Right atrium auricular region (tissue), 2 donors: ENCODE data around the gene AOPEP. TPM values are rescaled to one million over a fixed set of nuclear protein-coding genes. Genes with fewer than 3 reads are reported as not detected.

ENCODE experiments used
- DNase-seq: peaks from one replicate; pipeline ENCODE4 v3.0.0-alpha.2; 2019; ENCODE audit warnings: low spot score
- H3K27ac ChIP-seq, 2 donors: fragments of 200-600 bp; sonication (generic); 1 replicate in 1 of 2; 2 replicates in 1 of 2; pipeline ENCODE4 v1.5.1; 2016 to 2019
- H3K27me3 ChIP-seq, 2 donors: fragments of 200-600 bp; sonication (generic); one replicate each; pipeline versions ENCODE4 v1.5.1 to v1.6.0; 2017 to 2019
- H3K36me3 ChIP-seq: fragments of 200-600 bp; sonication (generic); one replicate; pipeline ENCODE4 v1.5.1; 2016
- H3K4me1 ChIP-seq, 2 donors: fragments of 200-600 bp; sonication (generic); one replicate each; pipeline versions ENCODE4 v1.5.1 to v1.6.0; 2017 to 2019
- H3K4me3 ChIP-seq, 2 donors: fragments of 200-600 bp; sonication (generic); 1 replicate in 1 of 2; 2 replicates in 1 of 2; pipeline ENCODE4 v1.5.1; 2017 to 2019; ENCODE audit warnings: mild to moderate bottlenecking in 1 of 2, moderate library complexity in 1 of 2
- H3K9me3 ChIP-seq, 2 donors: fragments of 200-600 bp; sonication (generic); one replicate each; pipeline ENCODE4 v1.5.1; 2019
- CTCF ChIP-seq, 2 donors: fragments of 200-600 bp; sonication (generic); IDR thresholded peaks; one replicate each; pipeline ENCODE4 v1.5.1; 2019; ENCODE audit warnings: antibody characterized with exemption in 2 of 2
- total RNA-seq, 2 donors: library from RNA; depleted of rRNA; stranded (reverse); fragments of >200 nt; gene quantifications; one replicate each; pipeline ENCODE4 v1.1.0, GENCODE V29; 2016

Gene AOPEP
- total RNA-seq, 2 donors from 2014 or later: 262 to 314 TPM

DNA sequence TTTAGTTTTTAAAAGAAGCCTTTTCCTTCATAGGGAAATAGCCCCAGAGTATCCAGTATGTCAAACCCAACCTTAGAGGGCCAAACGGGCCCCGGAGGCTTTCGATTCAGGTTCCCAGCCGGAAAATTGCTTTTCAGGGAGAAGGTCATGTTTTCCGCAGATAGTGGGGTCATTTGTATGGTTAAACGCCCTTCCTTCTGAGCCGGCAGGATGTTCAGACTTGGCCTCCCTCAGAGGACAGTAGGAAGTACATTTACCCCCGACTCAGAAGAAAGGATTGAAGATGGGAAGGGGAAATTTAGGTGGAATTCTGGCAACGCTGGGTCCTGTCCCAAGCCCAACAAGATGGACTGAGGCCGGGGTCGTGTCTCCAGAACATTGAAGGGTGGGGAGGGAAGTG lies 195.2 kb downstream of the AOPEP start:
- Histone ChIP-seq H3K27ac (peak overlapping the region; percentile 71 to 85), H3K4me3 (no peak overlapping the region), H3K9me3 (no peaks in the 10 kb centered on the region), H3K4me1 (peaks cover 0 to 54% of the 10 kb centered on the region in 2 donors), H3K36me3 (no peaks in the 10 kb centered on the region), H3K27me3 (no peaks in the 10 kb centered on the region)
- no peak for DNase-seq
- no peak for TF ChIP-seq CTCF (IDR thresholded peaks at IDR 0.05)

- Histone ChIP-seq H3K27me3 (no peaks in the 10 kb centered on the region), H3K4me3 (no peak overlapping the region), H3K27ac (peak overlapping the region; percentile 71 to 85), H3K36me3 (no peaks in the 10 kb centered on the region), H3K9me3 (no peaks in the 10 kb centered on the region), H3K4me1 (peaks cover 0 to 54% of the 10 kb centered on the region in 2 donors)
- TF ChIP-seq CTCF (IDR thresholded peaks at IDR 0.05): no peak
- DNase-seq: peak; percentile 75
These were observed 195.7 kb downstream of the AOPEP start for GRCh38 chr9:94922098-94922607.

DNA sequence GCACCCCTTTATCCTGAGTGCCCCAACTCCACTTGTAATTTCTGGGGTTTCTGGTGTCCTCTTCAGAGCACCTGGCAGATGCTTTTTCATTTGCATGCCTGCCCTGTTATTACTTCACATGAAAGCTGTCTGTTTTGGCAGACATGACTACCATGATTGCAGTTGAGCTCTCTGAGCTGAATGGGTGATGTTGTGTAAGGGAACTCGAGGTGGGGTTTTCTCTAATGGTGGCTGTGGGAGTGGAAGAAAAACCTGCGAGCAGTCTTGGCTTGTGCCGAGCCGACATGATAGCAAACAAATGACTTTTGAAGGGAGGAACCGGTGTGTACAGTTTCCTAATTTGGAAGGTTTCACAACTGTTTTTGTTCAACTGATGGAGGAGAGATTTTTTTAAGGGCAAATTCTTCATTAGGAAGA lies 196.2 kb downstream of the AOPEP start:
- no peaks in the 10 kb centered on the region for H3K27me3 ChIP-seq
- H3K36me3 ChIP-seq: no peaks in the 10 kb centered on the region
- H3K4me1 ChIP-seq: peaks cover 0 to 54% of the 10 kb centered on the region in 2 donors
- TF ChIP-seq CTCF (IDR thresholded peaks at IDR 0.05): no peak
- H3K27ac ChIP-seq: peak overlapping the region; percentile 71 to 85
- DNase-seq: peak; percentile 78
- no peaks in the 10 kb centered on the region for H3K9me3 ChIP-seq
- H3K4me3 ChIP-seq: no peak overlapping the region

DNA sequence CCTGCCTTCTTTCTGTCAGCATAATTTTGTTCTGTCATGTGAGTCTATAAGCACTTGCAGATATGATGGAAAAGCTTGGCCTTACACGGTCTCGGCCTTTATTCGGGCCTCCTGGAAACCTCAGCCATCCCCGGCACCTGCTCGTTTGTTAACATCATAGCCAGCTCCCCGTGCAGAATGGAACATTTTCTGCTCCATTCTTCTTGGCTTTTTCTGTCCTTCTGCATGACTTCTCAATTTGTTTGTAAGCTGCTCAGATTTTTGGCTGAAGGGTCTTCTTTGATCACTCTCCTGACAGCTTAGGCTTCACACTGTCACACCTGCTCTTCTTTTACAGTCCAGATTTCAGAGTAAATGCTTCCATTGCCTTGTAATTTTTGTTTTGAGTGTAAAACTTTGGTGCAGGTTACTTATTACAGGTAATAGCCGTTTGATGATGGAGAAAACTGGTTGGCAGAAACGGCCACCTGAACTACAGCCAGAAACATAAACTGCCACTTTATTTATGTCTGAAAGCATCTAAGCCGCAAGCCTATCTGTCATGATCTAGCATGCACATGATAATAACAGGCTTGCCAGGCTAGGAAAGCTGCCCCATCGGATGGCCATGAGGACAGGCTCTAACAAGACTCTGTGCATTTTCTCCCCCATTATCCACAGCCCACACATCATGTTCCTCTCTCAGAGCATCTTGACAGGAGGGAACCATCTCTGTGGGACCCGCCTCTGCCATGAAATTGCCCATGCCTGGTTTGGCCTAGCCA lies 197.0 kb downstream of the AOPEP start:
- TF ChIP-seq CTCF (IDR thresholded peaks at IDR 0.05): no peak
- Histone ChIP-seq H3K4me3 (no peak overlapping the region), H3K27ac (peak overlapping the region; percentile 71 to 85), H3K4me1 (peaks cover 0 to 54% of the 10 kb centered on the region in 2 donors), H3K9me3 (no peaks in the 10 kb centered on the region), H3K36me3 (no peaks in the 10 kb centered on the region), H3K27me3 (no peaks in the 10 kb centered on the region)
- DNase-seq: no peak

GRCh38 chr9:94925751-94926430 lies 199.4 kb downstream of the AOPEP start:
- Histone ChIP-seq H3K4me1 (peaks cover 0 to 56% of the 10 kb centered on the region in 2 donors), H3K27me3 (no peaks in the 10 kb centered on the region), H3K36me3 (no peaks in the 10 kb centered on the region), H3K27ac (no peak overlapping the region), H3K4me3 (no peak overlapping the region), H3K9me3 (no peaks in the 10 kb centered on the region)
- no peak for DNase-seq
- no peak for TF ChIP-seq CTCF (IDR thresholded peaks at IDR 0.05)
